Activated CD4-positive, alpha-beta T cell treated with anti-CD3 and anti-CD28 coated beads, Interleukin-2, Interleukin-4, amounts not matched to agents 100 ng/mL and 50 ng/mL, durations not matched to agents 16 hours and 8 hours (primary cell): Measurements from ENCODE around the gene FMN1.

Source experiments
- DNase-seq: peaks from one replicate; pipeline ENCODE4 v3.0.0-alpha.2; 2020; ENCODE audit warnings: low spot score

Gene FMN1

GRCh38 chr15:32919749-32920414 is 274.6 kb downstream of the FMN1 start:
- DNase-seq, result no peak

- no peak for DNase-seq
Observed at GRCh38 chr15:32918547-32918946, 276.0 kb downstream of the FMN1 start.

- no peak for DNase-seq
Observed at GRCh38 chr15:32910839-32911238, 283.7 kb downstream of the FMN1 start.

- DNase-seq, result no peak
Observed at GRCh38 chr15:32909431-32909830, 285.1 kb downstream of the FMN1 start.

DNA sequence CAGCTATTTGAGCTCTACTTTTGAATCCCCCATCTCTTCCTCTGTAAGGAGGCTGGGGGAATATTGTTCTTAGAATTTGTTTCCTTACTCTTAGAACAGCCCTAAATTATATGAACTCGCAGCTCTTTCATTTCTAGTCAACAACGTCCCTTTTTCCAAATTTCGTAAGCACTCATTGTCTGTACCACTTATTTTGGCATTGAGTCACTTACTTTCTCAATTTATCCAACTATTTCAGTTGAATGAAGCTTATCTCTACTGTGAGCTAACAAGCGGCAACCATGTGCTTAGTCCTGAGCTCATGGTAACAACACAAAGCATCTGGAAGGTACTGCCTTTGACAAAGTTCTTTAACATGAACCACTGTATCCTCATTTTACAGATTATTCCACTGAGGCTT is 285.6 kb downstream of the FMN1 start:
- no peak for DNase-seq

GRCh38 chr15:32908135-32908801 is 286.2 kb downstream of the FMN1 start:
- no peak for DNase-seq

DNA sequence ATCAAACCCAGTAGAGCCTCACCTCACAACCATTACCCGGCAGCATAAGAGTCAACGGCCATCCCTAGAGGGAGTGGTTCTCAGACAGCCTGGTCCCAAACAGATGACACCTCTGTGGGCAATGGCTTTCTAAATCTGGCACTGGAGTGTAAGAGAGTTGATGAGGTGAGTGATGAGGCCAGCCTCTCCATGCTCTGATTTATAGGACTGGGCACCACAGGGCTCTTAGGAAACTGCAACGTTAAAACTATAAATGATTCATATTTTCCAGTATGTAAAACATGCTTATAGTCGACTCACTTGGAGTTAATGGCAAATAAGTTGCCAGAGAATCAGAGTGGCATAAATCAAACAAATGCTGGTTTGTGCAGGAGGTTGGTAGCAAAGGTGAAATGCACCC is 289.0 kb downstream of the FMN1 start:
- no peak for DNase-seq

DNA sequence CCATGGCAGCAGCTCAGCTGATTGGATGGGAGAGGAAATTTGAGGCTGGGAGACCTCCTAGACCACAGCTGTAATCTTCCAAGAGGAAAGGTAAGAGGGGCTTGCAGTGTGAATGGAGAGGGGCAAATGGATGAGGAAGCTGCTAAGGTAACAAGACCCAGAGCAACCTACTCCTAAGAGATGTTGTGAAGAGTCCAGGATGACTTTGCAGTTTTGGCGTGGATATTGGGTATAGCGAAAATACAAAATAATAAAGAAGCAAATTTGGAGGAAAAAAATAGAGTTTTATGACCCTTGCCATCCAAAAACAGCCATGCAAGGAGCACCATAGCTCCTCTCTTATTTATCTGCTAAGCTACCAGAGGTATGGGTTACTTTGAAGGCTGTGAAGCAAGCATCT is 290.1 kb downstream of the FMN1 start:
- DNase-seq, result no peak

DNA sequence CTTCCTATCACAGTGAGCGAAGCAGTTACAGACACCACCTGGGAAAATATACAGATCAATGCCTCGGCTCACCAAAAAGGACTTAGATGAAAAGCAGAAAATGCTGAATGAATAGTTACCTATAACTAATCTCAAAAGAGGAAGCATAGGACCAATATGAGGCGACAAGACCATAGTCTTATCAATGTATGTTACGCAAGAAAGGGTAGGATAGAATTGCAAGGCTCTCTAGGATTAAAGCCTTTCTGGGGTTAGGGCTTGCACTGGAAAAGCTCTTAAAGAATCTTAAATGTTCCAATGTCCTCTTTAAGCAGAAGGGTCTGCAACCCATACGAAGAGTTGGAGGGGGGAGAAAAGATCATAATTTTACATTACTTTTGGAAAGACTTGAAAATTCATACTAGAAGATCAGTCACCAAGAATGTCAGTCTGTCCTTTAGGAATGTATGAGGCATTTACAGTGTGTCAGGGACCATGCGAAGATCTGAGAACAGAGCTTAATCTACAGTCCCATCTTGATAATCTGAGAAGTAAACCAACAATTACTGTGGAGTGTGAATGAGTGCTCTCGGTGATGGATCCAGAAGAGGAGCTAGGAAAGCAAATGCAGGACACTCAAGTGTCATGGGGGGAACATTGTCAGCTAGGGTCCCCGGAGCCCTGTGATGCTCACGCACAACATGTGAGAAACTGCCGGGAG is 290.8 kb downstream of the FMN1 start:
- no peak for DNase-seq

DNA sequence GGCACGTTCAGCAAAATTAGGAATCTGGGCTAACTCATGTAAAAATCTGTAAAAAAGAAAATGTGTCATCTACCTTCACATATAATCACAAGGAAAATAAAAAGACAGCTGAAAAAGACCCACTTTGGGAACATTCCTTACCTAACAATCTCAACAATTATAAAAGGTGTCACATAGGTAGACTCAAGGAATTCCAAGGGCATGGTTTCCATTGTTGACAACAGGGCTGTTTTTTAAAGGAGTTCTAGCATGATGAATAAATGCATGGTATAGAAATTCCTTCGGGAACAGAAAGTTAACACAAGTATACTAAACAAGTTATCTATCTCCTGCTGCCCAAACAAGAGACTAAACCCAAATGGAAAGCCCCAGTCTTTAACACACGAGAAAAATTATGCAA is 292.5 kb downstream of the FMN1 start:
- DNase-seq, result no peak

DNA sequence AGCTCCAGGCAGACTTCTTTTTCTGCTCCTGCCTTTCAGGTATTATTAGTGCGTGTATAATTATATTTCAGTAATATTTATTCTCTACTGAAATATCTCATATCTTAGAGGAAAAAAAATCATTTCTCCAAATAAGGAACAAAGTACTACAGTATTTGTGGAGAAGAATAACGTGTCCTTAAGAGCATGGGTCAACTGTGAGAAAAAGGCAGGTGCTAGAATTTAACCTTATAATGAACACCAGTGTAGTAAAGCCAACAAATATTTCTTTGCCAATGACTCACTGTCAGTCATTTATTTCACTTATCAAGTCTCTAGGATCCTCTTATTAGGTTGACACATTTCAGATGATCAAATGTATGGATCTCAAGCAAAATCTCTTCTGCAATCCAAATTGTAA is 293.3 kb downstream of the FMN1 start:
- DNase-seq, result no peak

- no peak for DNase-seq
Observed at GRCh38 chr15:32899126-32899596, 295.4 kb downstream of the FMN1 start.

DNA sequence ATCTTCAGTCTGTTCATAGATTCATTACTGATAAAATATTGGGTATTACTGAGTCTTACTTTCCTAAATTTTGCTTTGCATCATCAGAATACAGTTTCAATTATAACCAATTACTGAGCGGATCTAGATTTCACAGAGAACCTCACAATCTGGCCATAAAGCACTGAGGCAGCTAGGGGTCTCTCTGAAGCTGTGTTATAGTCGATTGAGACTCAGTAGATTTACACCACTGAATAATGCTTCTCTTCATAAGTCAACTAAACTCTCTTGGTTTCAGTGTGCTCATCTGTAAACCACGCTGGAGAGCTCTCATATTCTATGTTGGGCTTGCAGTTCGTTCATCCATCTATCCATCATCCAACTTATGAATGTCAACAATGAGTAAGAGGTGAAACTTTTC is 296.1 kb downstream of the FMN1 start:
- DNase-seq, result no peak

GRCh38 chr15:32893421-32893820 is 301.1 kb downstream of the FMN1 start:
- DNase-seq, result no peak

DNA sequence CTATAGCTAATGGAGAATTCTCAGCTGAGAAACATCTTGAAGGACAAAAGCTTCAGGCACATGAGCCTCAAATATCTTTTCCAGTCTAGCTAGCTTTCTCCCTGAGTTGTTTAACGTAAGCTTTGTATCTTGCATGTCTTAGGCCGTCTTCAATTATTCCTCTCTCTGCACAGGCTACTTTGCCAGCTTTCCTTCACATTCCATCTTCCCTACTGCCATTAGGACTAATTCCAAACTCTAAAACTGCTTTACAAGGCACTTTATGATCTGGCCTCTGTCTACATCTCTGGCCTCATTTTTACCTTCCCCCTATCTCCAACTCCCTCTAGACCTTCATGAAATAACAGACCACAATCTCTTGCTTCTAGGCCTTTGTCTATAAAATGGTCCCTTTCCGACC is 305.3 kb downstream of the FMN1 start:
- no peak for DNase-seq

DNA sequence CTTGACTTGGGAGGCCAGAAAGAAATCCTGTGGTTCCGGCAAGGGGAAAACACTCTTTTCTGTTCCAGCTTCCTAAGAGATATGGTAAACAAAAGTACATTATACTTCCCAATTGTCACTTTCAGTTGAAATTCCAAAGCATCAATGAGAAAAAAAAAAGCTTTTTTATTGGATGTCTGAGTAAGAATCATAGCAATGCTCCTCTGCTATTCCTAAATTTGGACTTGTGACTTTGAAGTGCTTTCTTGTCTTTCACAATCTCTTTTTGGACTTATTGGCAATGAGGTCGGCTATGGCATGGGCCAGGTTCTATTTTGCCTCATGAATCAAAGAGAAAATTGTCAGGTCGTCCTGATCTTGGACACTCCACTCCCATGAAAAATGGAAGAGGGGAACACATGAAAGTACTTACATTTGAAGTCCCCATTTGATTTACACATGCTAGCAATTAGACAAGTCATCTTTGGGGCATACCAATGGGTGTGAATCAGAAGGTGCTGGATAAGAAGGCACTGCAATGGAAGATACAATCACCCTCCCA is 306.2 kb downstream of the FMN1 start:
- no peak for DNase-seq

DNA sequence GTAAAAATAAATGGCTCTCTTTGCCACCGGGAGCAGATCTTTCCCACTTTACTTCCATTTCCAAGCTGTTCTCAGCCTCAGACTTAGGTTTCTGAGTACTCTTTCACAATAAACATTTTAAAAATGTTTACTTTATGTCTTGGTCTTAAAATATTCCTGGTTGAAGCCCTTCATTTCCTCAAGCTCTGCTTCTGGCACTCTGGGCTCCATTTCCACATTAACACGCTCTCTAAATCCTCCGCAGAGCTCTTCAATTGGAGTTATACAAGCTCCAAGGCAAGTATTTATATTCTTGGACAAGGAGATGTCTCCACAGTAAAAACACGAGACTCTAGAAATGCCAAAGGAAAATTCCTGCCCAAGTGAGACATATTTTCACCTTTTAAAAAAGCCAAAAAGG is 307.4 kb downstream of the FMN1 start:
- no peak for DNase-seq

- no peak for DNase-seq
Observed at GRCh38 chr15:32886459-32886858, 308.1 kb downstream of the FMN1 start.

- no peak for DNase-seq
Observed at GRCh38 chr15:32885713-32886112, 308.8 kb downstream of the FMN1 start.

DNA sequence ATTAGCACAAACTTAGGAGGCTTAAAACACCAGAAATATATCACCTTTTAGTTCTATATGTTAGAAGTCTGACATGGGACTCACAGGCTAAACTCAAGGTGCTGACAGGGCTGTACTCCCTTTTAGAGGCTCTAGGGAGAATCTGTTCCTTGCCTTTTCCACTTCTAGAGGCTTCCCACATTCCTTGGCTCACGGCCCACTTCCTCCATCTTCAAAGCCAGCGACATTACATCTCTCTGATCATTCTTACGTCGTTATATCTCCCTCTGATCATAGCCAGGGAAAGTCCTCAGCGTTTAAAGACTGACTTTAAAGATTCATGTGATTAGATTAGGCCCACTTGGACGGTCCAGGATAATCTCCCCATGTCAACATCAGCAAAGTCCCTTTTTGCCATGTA is 310.4 kb downstream of the FMN1 start:
- DNase-seq, result no peak

DNA sequence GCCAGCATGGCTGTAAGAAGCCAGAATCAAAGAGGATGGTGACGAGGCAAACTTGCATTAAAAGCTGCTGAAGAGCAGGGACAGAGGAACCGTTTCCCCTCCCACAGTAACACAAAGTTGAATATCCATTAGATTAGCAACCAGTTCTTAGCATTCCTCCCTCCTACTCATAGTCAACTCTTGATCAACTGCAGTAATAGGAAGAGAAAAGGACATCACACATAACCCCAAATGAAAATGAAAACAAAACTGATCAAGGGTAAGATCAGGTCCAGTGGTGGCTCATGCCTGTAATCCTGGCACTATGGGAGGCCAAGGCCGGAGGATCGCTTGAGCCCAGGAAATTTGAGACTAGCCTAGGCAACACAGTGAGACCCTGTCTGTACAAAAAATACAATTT is 311.6 kb downstream of the FMN1 start:
- DNase-seq, result no peak

- DNase-seq, result no peak
Observed at GRCh38 chr15:32881528-32881927, 313.0 kb downstream of the FMN1 start.

DNA sequence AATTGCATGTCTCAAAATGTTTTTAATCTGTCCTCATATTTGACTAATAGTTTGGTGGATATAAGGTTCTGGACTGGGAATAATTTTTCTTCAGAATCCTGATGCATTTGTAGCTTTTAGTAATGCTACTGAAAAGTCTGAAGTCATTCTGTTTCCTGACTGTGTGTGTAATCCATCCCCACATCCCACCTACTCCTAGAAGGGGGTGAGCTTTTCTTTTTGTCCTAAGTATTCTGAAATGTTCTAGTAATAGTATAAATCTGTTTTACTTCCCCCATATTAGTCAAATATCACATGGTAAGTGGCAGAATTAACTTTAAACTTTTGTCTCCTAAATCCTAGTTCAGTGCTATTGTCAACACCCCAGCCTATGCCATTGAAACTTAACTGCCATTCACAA is 313.9 kb downstream of the FMN1 start:
- DNase-seq, result no peak
